ENCODE measurements around the gene KIF3C. TPM values are rescaled to one million over a fixed set of nuclear protein-coding genes. Genes with fewer than 3 reads are reported as not detected.

The KIF3C gene
- total RNA-seq, 1 experiment from 2014 or later = 41.4 TPM

DNA sequence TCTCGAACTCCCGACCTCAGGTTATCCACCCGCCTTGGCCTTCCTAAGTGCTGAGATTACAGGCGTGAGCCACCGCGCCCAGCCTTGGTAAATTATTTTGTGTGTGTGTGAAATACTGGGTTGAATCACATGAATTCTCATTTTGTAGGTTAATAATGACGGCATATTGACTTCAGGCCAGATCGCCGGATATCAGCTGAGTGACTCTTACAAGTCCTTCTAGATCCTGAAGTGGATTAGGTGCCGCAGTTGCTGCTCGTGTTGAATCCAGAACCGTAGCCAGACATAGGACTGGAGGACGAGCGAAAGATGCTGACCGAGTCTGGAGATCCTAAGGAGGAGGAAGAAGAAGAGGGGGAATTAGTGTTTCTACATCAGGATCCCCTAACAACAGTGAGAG is 12.2 kb upstream of the KIF3C start:
- TF ChIP-seq CTCF (conservative IDR thresholded peaks at IDR 0.05) = no peak
- no peak overlapping the region for H3K4me3 Mint-ChIP-seq

More for the DNA sequence above, 12.2 kb upstream of the KIF3C start:
- Histone ChIP-seq H4K20me1 (ENCODE audit: control insufficient read depth, insufficient read depth, insufficient read length) (no peaks in the 10 kb centered on the region), H3K23ac (ENCODE audit: insufficient read length, low read depth, low read length) (no peak overlapping the region), H3K79me2 (ENCODE audit: insufficient read depth, low read length) (no peaks in the 10 kb centered on the region), H2BK5ac (ENCODE audit: insufficient read length, low read length) (no peak overlapping the region), H3K27me3 (ENCODE audit: insufficient read depth, low read length) (no peaks in the 10 kb centered on the region), H2BK12ac (ENCODE audit: insufficient read length, low read depth, low read length) (no peak overlapping the region), H3K23me2 (ENCODE audit: insufficient read length, low read depth, low read length, poor library complexity, severe bottlenecking) (no peaks in the 10 kb centered on the region), H3K9me3 (ENCODE audit: control insufficient read depth, low read depth, low read length) (no peaks in the 10 kb centered on the region), H4K8ac (replicated peaks; ENCODE audit: insufficient read length, low read depth, low read length) (no peak overlapping the region), H3K56ac (ENCODE audit: insufficient read length, low read depth, low read length) (no peak overlapping the region), H3K79me1 (ENCODE audit: insufficient read depth, low read depth, low read length, poor library complexity, severe bottlenecking) (no peaks in the 10 kb centered on the region), H3K27ac (ENCODE audit: insufficient read length, low read depth, low read length) (no peak overlapping the region), H2BK120ac (ENCODE audit: low read depth, low read length, poor library complexity, severe bottlenecking) (no peak overlapping the region), H2AK5ac (ENCODE audit: insufficient read length, low read length) (no peak overlapping the region), H2AFZ (ENCODE audit: low read length) (no peak overlapping the region), H3K4me1 (ENCODE audit: insufficient read depth, low read length) (no peaks in the 10 kb centered on the region), H2BK20ac (ENCODE audit: low read depth, low read length, poor library complexity, severe bottlenecking) (no peak overlapping the region), H3K4ac (ENCODE audit: low read depth, low read length) (no peak overlapping the region), H3T11ph (ENCODE audit: low read length) (no peak overlapping the region), H3K18ac (ENCODE audit: insufficient read length, low read depth, low read length) (no peak overlapping the region), H3K14ac (ENCODE audit: insufficient read depth, low read length) (no peak overlapping the region), H3K9ac (ENCODE audit: extremely low read depth, insufficient read length, low read length) (no peak overlapping the region), H2BK15ac (ENCODE audit: low read depth, low read length) (no peak overlapping the region), H4K5ac (ENCODE audit: insufficient read length, low read depth, low read length) (no peak overlapping the region), H3K4me2 (ENCODE audit: insufficient read depth, insufficient read length, low read length) (no peak overlapping the region), H4K91ac (ENCODE audit: insufficient read length, low read depth, low read length) (no peak overlapping the region)
- peaks cover 6 to 8% of the 10 kb centered on the region in 2 experiments for H3K4me1 Mint-ChIP-seq
- H3K9me3 Mint-ChIP-seq = no peaks in the 10 kb centered on the region
- H3K27me3 Mint-ChIP-seq (ENCODE audit: low read depth) = no peaks in the 10 kb centered on the region
- H3K27ac Mint-ChIP-seq = peak overlapping the region in 1 of 3 experiments; percentile 23; a peak in 1 of 7 replicates
- no CpG with 5 or more reads among the region's 15 CpGs for WGBS (ENCODE audit: extremely low coverage, insufficient read length, low lambda C conversion rate)
- DNase-seq = no peak
- H3K36me3 Mint-ChIP-seq (ENCODE audit: insufficient read depth in 1 of 3, low read depth in 3 of 3) = no peaks in the 10 kb centered on the region
